ENCODE measurements around the gene CD200.
"Not testable (repeated sequence)": the region's sequence is repeated elsewhere in the genome, so short reads cannot be mapped to it uniquely, and the experiment has no call there.

The CD200 gene

DNA sequence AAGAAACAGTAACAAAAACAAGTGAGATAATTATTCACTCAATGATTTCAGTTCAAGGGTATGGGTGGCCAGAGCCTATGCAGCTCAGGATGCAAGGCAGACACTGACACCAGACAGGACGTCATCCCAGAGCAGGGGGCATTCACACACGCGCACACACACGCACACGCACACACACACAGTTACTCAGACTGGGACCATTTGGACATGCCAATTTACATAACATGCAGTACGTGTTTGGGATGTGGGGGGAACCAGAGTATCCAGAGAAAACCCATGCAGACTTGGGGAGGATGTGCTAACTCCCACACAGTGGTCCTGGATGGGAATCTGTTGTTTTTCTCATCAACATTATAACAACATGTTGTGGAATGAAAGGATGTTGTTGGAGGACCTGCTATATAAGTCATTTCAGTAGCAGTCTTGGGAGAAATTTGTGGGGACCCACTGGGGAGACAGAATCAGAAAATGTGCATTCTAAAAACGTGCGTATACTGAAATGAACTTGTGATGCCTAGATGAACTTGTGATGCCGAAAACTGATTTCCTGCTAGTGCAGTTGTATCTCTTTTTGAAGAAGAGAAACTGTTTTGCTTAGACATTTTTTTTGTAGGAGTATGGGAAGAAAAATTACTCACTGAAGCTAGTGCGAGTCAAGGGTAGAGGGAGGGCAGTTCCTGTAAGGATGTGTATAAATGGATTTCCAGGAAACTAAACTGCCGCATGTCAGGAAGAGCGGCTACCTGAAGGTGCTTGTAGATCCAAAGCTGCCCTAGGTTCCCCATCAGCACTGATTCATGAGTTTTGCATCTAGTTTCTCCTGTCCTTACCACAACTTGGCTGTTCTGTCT, 25.2 kb downstream of the CD200 start:
- no peak for DNase-seq (ENCODE audit: extremely low read depth in 1 of 2, low read depth in 1 of 2)

DNA sequence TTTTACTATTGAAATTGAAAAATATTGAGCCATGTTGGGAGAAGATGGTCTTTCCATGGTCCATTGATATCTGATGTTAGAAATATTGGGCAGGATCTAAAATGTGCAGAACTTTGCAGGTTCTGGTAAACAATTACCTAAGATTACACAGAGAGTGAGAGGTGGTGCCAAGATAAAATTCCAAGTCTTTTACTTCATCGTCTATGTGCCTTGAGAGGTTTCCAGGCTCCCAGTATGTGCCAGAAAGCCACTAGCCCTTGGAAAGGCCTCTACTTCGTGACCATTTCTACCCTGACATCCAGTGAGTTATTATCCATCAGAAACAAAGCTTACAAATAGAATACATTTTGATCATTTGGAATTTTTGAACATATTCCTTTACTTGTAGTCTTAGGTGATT, 27.6 kb downstream of the CD200 start:
- DNase-seq (ENCODE audit: extremely low read depth in 1 of 2, low read depth in 1 of 2), result no peak

DNA sequence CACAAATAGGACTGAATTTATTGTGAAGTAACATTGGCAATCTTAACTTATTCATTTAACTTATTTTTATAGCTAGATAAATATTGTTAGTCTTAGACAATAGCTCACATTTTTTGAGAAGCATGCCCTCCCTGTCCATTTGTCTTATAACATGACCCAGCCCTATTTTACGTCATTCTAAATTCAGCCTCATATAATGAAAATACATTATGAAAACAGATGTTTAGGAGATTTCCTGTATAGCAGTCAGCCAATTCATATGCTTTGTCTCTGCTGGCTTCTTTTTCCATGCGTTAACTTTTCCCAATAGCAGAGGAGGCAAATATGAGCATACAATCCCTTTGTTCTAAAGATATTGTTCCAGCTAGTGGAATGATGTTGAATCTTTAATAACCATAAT, 29.3 kb downstream of the CD200 start:
- no peak for DNase-seq (ENCODE audit: extremely low read depth in 1 of 2, low read depth in 1 of 2)

DNA sequence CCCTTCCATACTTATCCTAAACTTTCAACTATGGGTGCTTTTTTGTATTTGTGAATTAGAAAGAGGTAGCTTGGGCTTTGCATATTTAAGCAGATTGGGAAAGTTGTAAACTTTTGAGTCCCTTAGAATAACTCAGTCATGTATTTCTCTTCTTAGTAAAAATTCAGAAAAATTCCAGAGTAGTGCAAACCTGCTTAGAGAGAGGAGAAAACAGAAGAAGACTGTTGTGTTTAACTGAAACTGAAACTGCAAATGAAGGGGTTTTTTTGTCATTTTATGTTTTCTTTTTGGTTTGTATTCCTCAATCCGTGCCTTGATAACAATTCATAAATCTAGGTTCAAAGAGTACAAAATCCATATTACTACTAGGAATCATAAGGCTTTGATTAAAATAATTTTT, 31.3 kb downstream of the CD200 start:
- DNase-seq (ENCODE audit: extremely low read depth in 1 of 2, low read depth in 1 of 2), result no peak

DNA sequence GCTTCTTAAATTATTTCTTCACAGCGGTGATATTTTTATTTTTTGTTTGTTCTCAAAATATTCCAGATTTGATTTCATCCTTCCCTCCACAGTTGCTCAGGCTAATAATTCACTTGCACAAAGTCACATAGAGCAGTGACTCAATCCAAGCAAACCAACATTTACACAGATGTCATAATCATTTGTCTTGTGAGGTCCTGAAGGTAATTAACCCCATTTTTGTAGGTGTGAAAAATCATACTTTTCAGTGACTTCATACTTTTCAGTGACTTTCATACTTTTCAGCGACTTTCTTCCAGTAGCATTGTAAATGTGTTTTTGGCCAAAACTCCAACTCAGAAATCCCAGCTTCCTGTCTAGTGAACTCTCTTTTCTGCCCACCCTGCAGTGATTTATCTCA, 32.1 kb downstream of the CD200 start:
- no peak for DNase-seq (ENCODE audit: extremely low read depth in 1 of 2, low read depth in 1 of 2)

DNA sequence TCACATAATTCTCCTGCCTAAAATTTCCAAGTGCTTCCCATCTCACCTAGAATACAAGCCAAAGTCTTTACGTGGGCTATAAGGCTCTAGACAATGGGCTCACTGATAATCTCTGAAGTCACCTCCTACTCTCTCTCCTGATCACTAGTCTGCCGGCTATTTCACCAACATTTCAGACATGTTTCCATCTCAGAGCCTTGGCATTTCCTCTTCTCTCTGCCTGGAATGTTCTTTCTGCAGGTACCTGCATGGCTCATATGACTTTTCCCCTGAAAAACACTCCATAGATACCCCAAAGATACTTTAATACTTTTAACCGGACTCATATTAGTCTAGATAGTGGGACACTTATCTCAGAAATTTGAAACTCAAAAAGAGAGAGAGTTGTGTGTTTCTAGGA, 32.7 kb downstream of the CD200 start:
- no peak for DNase-seq (ENCODE audit: extremely low read depth in 1 of 2, low read depth in 1 of 2)

DNA sequence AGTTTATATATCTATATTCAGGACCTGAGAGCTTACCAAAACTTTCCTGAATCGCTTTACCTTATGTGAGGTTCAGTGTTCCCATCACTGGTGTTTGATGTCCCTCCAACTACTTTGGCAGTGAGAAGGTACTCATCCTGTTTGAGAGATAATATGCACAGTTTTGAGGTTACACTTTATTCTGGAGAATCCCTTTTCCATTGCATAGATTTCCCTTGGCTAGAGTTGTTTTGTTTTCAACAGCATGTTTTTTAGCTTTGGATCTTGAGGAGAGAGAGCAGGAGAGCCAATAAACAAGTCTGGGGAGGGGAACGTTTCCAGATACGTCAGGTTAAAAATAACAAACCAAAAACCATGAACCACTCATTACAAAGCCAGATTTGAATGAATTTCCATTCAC, 33.6 kb downstream of the CD200 start:
- DNase-seq (ENCODE audit: extremely low read depth in 1 of 2, low read depth in 1 of 2), result no peak

DNA sequence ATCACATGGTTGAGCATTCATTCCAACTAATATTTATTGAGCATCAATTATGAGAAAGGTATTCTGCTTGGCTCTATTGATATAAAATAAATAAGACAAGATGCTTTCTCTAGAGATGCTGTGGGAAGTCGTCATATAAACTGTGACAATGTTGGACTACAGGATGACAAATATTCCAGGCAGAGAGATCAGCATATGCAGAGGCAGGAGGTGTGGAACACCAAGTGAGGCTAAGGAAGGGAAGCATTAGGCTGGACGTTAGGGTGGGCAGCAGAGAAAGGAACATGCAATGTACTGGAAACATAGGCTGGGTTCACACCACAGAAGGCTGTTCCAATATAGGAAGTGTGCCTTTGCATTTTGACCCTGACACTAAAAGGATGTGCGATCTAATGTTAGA, 38.6 kb downstream of the CD200 start:
- DNase-seq (ENCODE audit: extremely low read depth in 1 of 2, low read depth in 1 of 2), result no peak

DNA sequence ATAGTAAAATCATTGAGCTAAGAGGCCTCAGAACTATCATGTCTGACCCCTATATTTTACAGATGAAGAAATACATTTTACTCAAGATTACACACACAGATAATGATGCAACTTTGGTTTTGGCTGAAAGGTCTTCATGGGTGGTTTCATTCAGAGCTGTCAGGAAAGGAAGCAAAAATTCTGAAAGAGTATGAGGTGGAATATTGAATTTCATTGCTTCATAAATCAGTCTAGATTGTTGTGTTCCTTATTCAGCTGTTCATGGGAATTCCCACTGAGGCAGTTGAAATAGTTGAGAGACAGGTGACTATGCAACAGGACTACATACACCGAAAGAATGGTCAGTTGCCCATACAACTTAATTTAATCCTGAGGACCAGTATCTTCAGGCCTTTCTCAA, 39.4 kb downstream of the CD200 start:
- no peak for DNase-seq (ENCODE audit: extremely low read depth in 1 of 2, low read depth in 1 of 2)

DNA sequence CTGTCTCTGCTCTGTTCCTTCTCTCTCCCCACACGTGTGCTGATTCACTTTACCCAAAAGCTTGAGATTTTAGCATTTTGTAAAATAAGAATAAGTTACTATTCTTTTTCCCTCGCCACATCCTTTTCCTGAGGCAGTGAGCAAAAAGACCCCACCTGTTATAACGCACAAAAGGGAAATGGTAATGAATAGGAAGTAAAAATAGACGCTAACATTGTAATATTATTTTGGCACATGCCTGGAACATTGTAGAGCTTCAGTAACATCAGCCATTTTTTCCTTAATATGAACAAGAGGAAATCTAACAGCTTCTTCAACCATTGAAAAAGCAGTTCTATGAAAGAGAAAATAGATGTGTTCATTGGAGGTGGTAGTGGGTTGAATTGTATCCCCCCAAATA, 40.5 kb downstream of the CD200 start:
- DNase-seq (ENCODE audit: extremely low read depth in 1 of 2, low read depth in 1 of 2), result no peak

DNA sequence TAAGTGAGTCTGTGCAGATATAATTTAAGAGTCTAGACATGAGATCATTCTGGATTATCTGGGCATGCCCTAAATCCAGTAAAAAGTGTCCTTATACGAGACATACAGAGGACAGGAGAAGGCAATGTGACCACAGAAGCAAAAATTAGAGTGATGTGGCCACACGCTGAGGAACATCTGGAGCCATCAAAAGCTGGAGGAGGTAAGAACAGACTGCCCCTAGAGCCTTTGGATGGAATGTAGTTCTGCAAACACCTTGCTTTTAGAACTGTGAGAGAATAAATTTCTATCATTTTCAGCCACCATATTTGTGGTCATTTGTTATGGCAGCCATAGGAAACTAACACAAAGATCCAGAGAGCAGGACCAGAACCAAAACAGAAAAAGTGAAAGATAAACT, 41.0 kb downstream of the CD200 start:
- no peak for DNase-seq (ENCODE audit: extremely low read depth in 1 of 2, low read depth in 1 of 2)

DNA sequence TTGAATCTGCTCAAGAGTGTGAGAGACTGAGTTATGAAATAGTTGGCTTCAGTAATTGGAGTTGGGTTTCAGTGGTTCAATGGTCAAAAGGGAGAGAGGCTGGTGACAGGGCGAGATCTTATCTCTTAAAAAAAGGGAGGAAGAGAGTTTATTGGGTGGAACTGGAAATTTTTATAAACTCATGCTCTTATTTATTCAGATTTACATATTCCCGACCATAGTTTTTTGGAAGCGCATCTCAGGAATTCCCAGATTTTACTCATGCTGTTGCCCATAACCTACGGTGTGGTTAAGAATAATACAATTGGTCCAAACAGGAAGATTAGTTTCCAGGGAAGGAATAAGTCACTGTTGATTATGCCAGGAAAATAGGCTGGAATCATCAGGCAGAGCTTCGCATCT, 41.4 kb downstream of the CD200 start:
- DNase-seq (ENCODE audit: extremely low read depth in 1 of 2, low read depth in 1 of 2), result no peak

DNA sequence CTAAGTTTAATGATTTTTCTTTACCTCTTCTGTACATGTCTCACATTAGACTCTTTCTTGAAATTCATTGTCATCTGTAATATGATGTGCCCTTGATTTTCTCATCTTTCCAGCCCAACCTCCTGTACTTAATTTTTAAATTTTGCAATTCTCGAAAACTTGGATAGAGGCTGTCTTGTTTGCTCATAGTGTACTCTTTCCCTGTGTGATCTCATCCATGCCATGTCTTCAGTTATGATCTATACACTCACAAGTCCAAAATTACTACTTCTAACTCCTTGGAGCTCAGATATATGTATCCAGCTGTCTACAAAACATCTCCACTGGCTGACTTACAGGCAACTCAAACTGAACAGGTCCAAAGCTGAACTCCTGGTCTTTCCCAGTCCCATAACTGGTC, 42.2 kb downstream of the CD200 start:
- DNase-seq (ENCODE audit: extremely low read depth in 1 of 2, low read depth in 1 of 2), result no peak

DNA sequence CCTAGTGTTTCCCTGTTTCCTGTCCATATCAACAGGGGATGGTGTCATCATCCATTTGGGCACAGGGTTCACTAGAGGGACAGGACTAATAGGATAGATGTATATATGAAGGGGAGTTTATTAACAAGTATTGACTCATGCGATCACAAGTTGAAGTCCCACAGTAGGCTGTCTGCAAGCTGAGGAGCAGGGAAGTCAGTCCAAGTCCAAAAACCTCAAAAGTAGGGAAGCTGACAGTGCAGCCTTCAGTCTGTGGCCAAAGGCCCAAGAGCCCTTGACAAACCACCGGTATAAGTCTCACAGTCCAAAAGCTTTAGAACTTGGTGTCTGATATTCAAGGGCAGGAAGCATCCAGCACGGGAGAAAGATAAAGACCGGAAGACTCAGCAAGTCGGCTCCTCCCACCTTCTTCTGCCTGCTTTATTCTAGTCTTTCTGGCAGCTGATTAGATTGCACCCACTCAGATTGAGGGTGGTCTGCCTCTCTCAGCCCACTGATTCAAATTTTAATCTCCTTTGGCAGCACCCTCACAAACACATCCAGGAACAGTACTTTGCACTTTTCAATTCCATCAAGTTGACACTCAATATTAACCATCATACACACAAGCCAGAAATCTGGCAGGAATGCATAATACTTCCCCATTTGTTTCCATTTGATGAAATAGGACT, 43.4 kb downstream of the CD200 start:
- no peak for DNase-seq (ENCODE audit: extremely low read depth in 1 of 2, low read depth in 1 of 2)

DNA sequence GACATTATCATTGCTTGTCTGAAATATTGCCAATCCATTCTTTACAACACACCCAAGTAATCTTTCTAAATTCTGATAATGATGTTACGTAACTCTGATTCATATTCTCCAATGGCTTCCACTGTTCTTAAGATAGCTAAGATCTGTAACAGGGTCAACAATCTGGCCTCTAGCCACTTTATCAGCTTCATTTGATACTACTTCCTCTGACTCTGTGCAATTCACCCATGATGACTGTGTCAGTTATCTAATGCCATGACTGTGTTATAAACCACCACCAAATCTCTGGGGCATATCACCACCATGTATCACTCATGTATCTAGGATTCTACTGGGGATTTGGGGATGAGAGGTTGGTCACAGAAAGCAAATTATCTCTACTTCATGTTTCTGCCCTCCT, 44.0 kb downstream of the CD200 start:
- DNase-seq (ENCODE audit: extremely low read depth in 1 of 2, low read depth in 1 of 2), result no peak

DNA sequence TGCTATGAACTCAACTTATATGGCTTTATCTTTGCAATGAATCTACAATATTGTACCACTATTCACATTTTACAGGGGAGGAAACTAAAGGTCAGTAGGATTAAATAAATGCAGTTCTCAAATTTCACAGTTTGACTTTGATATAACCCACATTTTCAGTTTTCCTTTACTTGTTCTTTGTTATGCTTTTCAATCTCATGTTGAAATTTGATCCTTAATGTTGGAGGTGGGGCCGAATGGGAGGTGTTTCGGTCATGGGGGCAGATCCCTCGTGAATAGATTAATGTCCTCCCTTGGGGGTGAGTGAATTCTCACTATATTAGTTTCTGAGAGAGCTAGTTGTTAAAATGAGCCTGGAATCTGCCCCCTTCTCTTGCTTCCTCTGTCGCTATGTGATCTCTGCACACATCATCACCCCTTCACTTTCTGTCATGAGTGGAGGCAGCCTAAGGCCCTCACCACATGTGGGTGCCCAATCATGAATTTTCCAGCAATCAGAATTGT, 44.7 kb downstream of the CD200 start:
- DNase-seq (ENCODE audit: extremely low read depth in 1 of 2, low read depth in 1 of 2), result no peak

DNA sequence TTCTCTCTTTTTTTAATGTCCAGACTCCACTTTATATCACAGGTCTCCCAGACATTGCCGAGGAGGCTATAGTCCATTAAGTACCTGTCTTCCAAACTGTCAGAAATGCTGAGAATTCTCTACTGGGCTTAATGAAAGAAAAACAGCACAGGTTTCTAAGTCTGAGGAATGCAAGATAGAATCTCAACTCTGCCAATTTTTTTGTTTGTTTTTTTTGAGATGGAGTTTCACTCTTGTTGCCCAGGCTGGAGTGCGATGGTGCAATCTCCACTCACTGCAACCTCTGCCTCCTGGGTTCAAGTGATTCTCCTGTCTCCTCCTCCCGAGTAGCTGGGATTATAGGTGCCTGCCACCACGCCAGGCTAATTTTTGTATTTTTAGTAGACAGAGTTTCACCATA, 45.4 kb downstream of the CD200 start:
- DNase-seq (ENCODE audit: extremely low read depth in 1 of 2, low read depth in 1 of 2), result not testable (repeated sequence)

DNA sequence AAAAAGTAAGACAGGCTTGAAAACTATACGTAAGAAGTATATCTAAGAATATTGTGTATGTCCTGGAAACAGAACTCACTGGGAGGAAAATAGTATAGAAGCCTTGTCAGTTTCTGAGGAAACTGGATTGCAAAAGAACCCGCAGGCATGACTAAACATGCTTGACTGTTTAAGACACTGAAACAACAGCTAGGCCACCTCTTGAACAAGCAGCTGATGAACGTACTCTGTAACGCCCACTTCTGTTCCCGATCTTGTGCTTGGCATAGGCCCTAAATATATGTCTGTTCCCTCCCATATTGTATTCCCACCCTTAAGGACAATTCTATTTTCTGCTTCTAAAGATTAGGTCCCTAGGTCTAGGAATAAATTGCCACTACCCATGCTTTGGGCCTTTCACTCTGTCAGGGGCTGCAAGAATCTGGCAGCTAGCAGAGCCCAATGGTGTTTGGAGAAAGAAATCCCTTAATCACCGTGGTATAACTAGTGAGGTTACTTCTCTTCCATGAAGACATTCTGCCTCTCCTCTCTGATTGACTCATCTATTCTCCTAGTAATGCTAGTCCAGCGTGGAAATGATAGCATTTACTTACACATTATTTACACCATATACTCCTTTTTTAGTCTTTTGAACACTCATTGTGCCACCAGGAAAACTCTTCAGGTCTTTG, 46.2 kb downstream of the CD200 start:
- no peak for DNase-seq (ENCODE audit: extremely low read depth in 1 of 2, low read depth in 1 of 2)

DNA sequence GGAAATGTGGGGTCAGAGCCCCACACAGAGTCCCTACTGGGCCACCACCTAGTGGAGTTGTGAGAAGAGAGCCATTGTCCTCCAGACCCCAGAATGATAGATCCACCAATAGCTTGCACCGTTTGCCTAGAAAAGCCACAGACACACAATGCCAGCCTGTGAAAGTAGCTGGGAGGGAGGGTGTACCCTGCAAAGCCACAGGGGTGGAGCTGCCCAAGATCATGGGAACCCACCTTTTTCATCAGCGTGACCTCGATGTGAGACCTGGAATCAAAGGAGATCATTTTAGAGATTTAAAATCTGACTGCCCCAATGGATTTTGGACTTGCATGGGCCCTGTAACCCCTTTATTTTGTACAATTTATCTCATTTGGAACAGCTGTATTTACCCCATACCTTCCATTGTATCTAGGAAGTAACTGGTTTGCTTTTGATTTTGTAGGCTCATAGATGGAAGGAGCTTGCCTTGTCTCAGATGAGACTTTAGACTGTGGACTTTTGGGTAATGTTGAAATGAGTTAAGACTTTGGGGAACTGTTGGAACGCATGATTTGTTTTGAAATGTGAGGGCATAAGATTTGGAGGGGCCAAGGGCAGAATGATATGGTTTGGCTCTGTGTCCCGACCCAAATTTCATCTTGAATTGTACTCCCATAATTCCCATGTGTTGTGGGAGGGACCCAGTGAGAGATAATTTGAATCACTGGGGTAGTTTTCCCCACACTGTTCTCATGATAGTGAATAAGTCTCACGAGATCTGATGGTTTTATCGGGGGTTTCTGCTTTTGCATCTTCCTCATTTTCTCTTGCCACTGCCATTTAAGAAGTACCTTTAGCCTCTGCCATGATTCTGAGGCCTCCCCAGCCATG, 49.0 kb downstream of the CD200 start:
- no peak for DNase-seq (ENCODE audit: extremely low read depth in 1 of 2, low read depth in 1 of 2)

DNA sequence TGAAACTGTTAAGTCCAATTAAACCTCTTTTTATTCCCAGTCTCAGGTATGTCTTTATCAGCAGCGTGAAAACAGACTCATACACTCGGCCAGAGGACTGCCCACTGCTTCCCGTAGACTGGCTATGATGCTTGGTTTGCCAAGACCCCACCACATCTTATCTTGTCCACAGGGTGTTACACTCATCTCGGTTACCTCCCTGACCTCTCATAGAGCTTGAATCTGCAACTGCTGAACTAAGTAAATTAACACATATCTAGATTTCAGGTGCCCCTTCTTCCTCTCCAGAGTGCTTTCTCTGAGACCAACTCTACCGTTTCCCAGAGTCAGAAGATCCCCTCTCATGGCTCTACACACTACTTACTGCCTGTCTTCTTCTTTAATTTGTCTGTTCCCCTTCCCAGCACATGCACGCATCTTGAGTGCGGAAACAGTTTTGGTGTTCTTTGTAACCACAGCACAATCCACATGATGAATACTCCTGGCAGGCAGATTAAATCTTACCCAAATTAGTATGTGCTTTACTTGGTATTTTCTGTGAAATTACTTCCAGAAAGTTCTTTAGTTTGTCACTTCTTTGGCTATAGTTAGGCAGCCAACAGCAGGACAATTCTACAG, 49.7 kb downstream of the CD200 start:
- DNase-seq (ENCODE audit: extremely low read depth in 1 of 2, low read depth in 1 of 2), result no peak

Data from stimulated activated CD8-positive, alpha-beta memory T cell treated with anti-CD3 and anti-CD28 coated beads, Interleukin-7, amount 100 ng/mL, for 48 hours (primary cell).